Measurements from ENCODE around the gene HSD11B1.

The HSD11B1 gene

GRCh38 chr1:209758400-209758799 lies 53.8 kb downstream of the HSD11B1 start:
- no peak for DNase-seq

- DNase-seq, result no peak
Observed at GRCh38 chr1:209759829-209760359, 55.2 kb downstream of the HSD11B1 start.

- DNase-seq, result no peak
Observed at GRCh38 chr1:209761011-209761635, 56.5 kb downstream of the HSD11B1 start.

GRCh38 chr1:209766051-209766450 lies 61.4 kb downstream of the HSD11B1 start:
- no peak for DNase-seq

- no peak for DNase-seq
Observed at GRCh38 chr1:209767096-209767495, 62.5 kb downstream of the HSD11B1 start.

GRCh38 chr1:209767706-209768105 lies 63.1 kb downstream of the HSD11B1 start:
- no peak for DNase-seq

GRCh38 chr1:209768354-209768774 lies 63.7 kb downstream of the HSD11B1 start:
- DNase-seq, result no peak

GRCh38 chr1:209769171-209769904 lies 64.7 kb downstream of the HSD11B1 start:
- DNase-seq, result no peak

GRCh38 chr1:209769971-209770370 lies 65.3 kb downstream of the HSD11B1 start:
- no peak for DNase-seq

GRCh38 chr1:209770636-209771415 lies 66.2 kb downstream of the HSD11B1 start:
- no peak for DNase-seq

- DNase-seq, result no peak
Observed at GRCh38 chr1:209772126-209772525, 67.5 kb downstream of the HSD11B1 start.

GRCh38 chr1:209774592-209774991 lies 69.9 kb downstream of the HSD11B1 start:
- no peak for DNase-seq

GRCh38 chr1:209775678-209776077 lies 71.0 kb downstream of the HSD11B1 start:
- no peak for DNase-seq

GRCh38 chr1:209777587-209777986 lies 72.9 kb downstream of the HSD11B1 start:
- DNase-seq, result no peak

- no peak for DNase-seq
Observed at GRCh38 chr1:209778102-209778501, 73.5 kb downstream of the HSD11B1 start.

- no peak for DNase-seq
Observed at GRCh38 chr1:209780268-209780667, 75.6 kb downstream of the HSD11B1 start.

GRCh38 chr1:209783386-209783785 lies 78.7 kb downstream of the HSD11B1 start:
- DNase-seq, result no peak
